HG02588 (cell line): ENCODE results near the gene MGAT4C.
"Not testable (repeated sequence)": the region's sequence is repeated elsewhere in the genome, so short reads cannot be mapped to it uniquely, and the experiment has no call there.

Experiments
- ATAC-seq: cut with Tn5 transposase; IDR thresholded peaks from one replicate; pipeline ENCODE4 v1.9.1; 2021; ENCODE audit warnings: mild to moderate bottlenecking, moderate library complexity; ENCODE audit not compliant: unreplicated experiment

The MGAT4C gene

GRCh38 chr12:86139671-86140070 is 116.5 kb downstream of the MGAT4C start:
- no peak for ATAC-seq

DNA sequence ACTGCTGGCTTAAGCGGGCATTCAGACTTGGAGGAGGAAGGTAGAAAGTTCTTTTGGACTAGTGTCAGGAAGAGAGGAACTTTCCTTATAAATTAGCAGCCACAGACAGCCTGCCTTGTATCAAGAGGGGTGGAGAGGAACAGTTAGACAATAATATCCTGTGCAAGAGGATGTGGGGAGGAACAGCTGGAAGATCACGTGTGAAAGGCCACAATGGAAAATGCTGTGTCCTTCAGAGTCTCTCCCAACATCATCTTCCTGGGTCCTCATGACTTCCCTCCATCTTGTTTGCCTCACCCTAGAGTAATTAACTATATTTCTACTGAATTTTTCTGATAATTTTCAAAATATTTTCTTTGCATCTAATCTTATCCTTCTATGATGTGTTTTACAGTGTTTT is 117.4 kb downstream of the MGAT4C start:
- no peak for ATAC-seq

DNA sequence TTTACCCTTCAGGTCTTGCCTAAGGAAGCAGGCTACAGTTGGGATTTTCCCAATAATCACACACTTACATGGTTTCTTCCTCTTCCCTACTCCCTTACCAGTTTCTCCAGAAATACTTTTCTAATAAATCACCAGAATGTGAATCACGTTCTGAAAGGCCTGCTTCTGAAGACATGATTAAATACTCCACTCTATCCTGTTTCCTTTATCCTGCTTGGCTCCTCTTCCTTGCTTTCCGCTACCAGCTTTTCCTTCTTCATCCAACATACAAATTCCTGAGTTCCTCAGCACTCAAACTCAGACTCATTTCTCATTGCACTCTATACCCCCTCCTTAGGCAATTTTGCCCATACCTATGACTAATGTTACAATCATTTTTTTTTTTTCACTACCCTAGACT is 118.3 kb downstream of the MGAT4C start:
- no peak for ATAC-seq

GRCh38 chr12:86134561-86134960 is 121.6 kb downstream of the MGAT4C start:
- no peak for ATAC-seq

DNA sequence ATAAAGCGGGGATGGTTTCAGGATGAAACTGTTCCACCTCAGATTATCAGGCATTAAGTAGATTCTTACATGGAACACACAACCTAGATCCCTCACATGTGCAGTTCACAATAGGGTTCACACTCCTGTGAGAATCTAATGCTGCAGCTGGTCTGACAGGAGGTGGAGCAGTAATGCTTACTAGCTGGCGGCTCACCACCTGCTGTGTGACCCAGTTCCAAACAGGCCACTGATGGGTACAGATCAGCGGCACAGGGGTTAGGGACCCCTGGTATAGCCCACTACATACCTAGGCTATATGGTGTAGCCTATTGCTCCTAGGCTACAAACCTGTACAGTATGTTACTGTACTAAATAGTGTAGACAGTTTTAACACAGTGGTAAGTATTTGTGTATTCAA is 129.3 kb downstream of the MGAT4C start:
- ATAC-seq = not testable (repeated sequence)

- ATAC-seq = no peak
These were observed 133.2 kb downstream of the MGAT4C start for GRCh38 chr12:86122846-86123468.

- no peak for ATAC-seq
These were observed 138.0 kb downstream of the MGAT4C start for GRCh38 chr12:86118161-86118560.

DNA sequence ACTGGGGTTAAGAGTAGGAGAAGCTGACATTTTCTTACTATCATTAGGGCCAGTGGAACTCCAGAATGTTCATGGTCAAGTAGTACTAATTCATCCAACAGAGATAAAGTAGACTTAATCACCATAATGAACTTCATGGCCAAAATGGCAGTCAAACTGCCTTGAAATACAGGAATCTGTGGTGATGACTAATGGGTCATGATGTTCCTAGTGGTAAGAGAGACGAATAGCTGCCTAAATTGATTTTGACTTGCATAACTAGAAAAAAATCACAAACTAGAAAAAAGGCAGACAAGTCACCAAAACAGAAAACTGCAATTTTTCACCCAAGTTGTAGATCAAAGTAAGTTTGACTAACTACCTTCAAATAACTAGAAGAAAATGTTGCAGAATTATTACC is 138.5 kb downstream of the MGAT4C start:
- ATAC-seq = no peak

DNA sequence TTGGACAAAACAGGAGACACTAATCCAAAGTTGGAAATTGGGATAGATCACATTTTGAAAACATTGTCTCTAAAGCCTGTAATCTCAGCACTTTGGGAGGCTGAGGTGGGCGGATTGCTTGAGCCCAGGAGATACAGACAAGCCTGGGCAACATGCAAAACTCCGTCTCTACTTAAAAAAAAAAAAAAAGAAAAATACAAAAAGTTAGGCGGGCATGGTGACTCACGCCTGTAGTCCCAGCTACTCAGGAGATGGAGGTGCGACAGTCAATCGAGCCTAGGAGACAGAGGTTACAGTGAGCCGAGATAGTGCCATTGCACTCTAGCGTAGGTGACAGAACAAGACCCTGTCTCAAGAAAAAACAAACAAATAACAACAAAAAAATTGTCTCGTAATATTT is 152.1 kb downstream of the MGAT4C start:
- no peak for ATAC-seq

- ATAC-seq = no peak
These were observed 159.0 kb downstream of the MGAT4C start for GRCh38 chr12:86097161-86097560.

- no peak for ATAC-seq
These were observed 164.5 kb downstream of the MGAT4C start for GRCh38 chr12:86091681-86092080.

GRCh38 chr12:86081843-86082242 is 174.3 kb downstream of the MGAT4C start:
- ATAC-seq = no peak

DNA sequence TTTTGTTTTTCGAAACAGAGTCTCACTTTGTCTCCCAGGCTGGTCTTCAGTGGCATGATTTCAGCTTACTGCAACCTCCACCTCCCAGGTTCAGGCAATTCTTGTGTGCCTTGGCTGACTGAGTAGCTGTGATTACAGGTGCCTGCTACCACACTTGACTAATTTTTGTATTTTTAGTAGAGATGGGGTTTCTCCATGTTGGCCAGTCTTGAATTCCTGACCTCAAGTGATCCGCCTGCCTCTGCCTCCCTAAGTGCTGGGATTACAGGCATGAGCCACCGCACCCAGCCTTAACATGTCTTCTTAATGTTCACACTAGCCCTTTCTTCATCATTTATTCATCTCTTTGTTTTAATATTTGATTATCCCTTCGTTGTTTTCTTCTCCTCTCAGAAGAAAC is 197.1 kb downstream of the MGAT4C start:
- ATAC-seq = not testable (repeated sequence)

GRCh38 chr12:86057092-86057845 is 198.9 kb downstream of the MGAT4C start:
- ATAC-seq = no peak

- no peak for ATAC-seq
These were observed 203.3 kb downstream of the MGAT4C start for GRCh38 chr12:86052921-86053320.

- ATAC-seq = no peak
These were observed 206.2 kb downstream of the MGAT4C start for GRCh38 chr12:86050010-86050409.

- ATAC-seq = no peak
These were observed 211.8 kb downstream of the MGAT4C start for GRCh38 chr12:86044396-86044795.

- no peak for ATAC-seq
These were observed 214.1 kb downstream of the MGAT4C start for GRCh38 chr12:86042062-86042461.

DNA sequence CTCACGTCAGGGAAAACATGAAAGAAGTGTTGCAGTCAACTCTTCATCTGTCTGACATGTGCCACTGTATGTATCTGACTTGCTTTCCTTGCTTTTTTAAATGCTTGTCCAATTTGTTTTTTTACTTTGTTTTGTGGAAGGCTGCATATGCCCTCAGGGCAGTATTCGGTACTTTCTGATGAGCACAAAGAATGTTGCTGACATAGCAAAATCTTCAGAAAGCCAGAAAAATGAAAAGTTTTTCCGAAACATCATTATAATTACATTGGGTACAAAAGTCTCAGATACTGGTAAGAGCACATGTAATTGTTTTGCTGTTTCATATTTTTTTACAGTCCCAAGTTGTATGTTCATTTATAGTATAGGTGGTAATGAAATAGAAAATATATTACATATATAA is 237.8 kb downstream of the MGAT4C start:
- ATAC-seq = no peak

- ATAC-seq = no peak
These were observed 241.2 kb downstream of the MGAT4C start for GRCh38 chr12:86015026-86015425.

- ATAC-seq = no peak
These were observed 249.5 kb downstream of the MGAT4C start for GRCh38 chr12:86006727-86007126.

DNA sequence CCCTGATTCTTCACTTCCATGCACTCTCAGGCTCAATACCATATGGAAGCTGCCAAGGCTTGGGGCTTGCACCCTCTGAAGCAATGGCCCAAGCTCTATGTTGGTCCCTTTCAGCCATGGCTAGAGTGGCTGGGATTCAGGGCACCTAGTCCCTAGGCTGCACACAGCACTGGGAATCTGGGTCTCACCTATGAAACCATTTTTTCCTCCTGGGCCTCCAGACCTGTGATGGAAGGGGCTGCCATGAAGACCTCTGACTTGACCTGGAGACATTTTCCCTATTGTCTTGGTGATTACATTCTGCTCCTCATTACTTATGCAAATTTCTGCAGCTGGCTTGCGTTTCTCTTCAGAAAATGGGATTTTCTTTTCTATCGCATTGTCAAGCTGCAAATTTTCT is 258.1 kb downstream of the MGAT4C start:
- no peak for ATAC-seq

DNA sequence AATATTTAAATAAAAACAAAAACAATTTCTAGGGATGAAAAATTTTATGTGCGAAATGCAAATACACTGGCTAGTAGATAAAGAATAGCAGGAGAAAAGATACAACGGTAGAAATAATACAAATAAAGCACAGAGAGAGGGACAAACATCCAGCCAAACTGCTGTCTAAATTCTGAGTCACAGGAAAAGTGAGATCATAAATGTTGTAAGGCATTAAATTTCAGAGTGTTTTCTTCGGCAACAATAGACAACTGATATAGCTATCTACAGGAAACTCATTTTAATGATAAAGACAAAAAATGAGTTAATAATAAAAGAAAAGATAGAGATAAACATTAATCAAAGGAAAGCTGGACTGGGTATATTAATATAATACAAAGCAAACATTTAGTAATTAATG is 259.9 kb downstream of the MGAT4C start:
- no peak for ATAC-seq
